OCI-LY1 (cell line): ENCODE data around the gene ZBTB8OS.

Experiments used
- CTCF ChIP-seq: fragments of 200-600 bp; sonication (generic), shearing (Covaris generic); IDR thresholded peaks from 2 replicates; pipeline ENCODE4 v1.5.1; 2017; ENCODE audit warnings: mild to moderate bottlenecking, antibody characterized with exemption, low read length, moderate library complexity, mixed read lengths
- EZH2 ChIP-seq: fragments of 200-600 bp; sonication (generic), shearing (Covaris generic); IDR thresholded peaks from 2 replicates; pipeline ENCODE4 v1.8.0; 2017; ENCODE audit warnings: borderline replicate concordance, mixed run types, mild to moderate bottlenecking, antibody characterized with exemption, low read length, moderate library complexity, mixed read lengths

GRCh38 chr1:32622806-32623681 is 27.3 kb downstream of the ZBTB8OS start:
- TF ChIP-seq CTCF (no peak), EZH2 (no peak)
